Mesendoderm (in vitro differentiated cells): ENCODE data around the gene AOPEP.

Experiments used
- DNase-seq: peaks from one replicate; pipeline ENCODE4 v3.0.0; 2013
- H2AK5ac ChIP-seq: 2 replicates; pipeline ENCODE4 v1.6.1; 2013; ENCODE audit warnings: low read length, inconsistent platforms
- H2BK120ac ChIP-seq: 2 replicates; pipeline ENCODE4 v1.6.1; 2013; ENCODE audit warnings: low read depth, mild to moderate bottlenecking, low read length, moderate library complexity, mixed read lengths
- H2BK15ac ChIP-seq: replicated peaks from 2 replicates; pipeline ENCODE4 v1.6.1; 2013; ENCODE audit warnings: low read depth, mild to moderate bottlenecking, moderate library complexity
- H2BK5ac ChIP-seq: 2 replicates; pipeline ENCODE4 v1.6.1; 2013; ENCODE audit warnings: low read length, inconsistent platforms
- H3K18ac ChIP-seq: 2 replicates; pipeline ENCODE4 v1.6.1; 2013; ENCODE audit warnings: mild to moderate bottlenecking, low read length, mixed read lengths
- H3K23ac ChIP-seq: one replicate; pipeline ENCODE4 v1.6.1; 2013; ENCODE audit warnings: low read length
- H3K27ac ChIP-seq: 2 replicates; pipeline ENCODE4 v1.5.1; 2013; ENCODE audit warnings: low read depth, mild to moderate bottlenecking, inconsistent platforms, low read length, moderate library complexity
- H3K27me3 ChIP-seq: 2 replicates; pipeline ENCODE4 v1.6.1; 2013; ENCODE audit warnings: low read length, control low read depth, mild to moderate bottlenecking, inconsistent platforms; ENCODE audit not compliant: insufficient read depth, poor library complexity
- H3K36me3 ChIP-seq: 2 replicates; pipeline ENCODE4 v1.6.1; 2013; ENCODE audit warnings: low read length, inconsistent platforms; ENCODE audit not compliant: control insufficient read depth, insufficient read depth
- H3K4ac ChIP-seq: one replicate; pipeline ENCODE4 v1.6.1; 2013; ENCODE audit warnings: low read depth, mild to moderate bottlenecking, low read length, moderate library complexity
- H3K4me1 ChIP-seq: 2 replicates; pipeline ENCODE4 v1.6.1; 2013; ENCODE audit warnings: low read depth, low read length, inconsistent platforms; ENCODE audit not compliant: control insufficient read depth
- H3K4me2 ChIP-seq: 2 replicates; pipeline ENCODE4 v1.6.1; 2013; ENCODE audit warnings: low read length
- H3K4me3 ChIP-seq: 2 replicates; pipeline ENCODE4 v1.5.1; 2013; ENCODE audit warnings: mild to moderate bottlenecking, low read length
- H3K56ac ChIP-seq: one replicate; pipeline ENCODE4 v1.6.1; 2013; ENCODE audit warnings: low read length
- H3K79me1 ChIP-seq: 2 replicates; pipeline ENCODE4 v1.6.1; 2013; ENCODE audit warnings: low read length, inconsistent platforms
- H3K79me2 ChIP-seq: 2 replicates; pipeline ENCODE4 v1.6.1; 2013; ENCODE audit warnings: mild to moderate bottlenecking, low read length; ENCODE audit not compliant: control insufficient read depth, insufficient read depth
- H3K9ac ChIP-seq: 2 replicates; pipeline ENCODE4 v1.6.1; 2013; ENCODE audit warnings: low read length, inconsistent platforms
- H4K5ac ChIP-seq: one replicate; pipeline ENCODE4 v1.6.1; 2013; ENCODE audit warnings: low read length
- H4K8ac ChIP-seq: one replicate; pipeline ENCODE4 v1.6.1; 2013; ENCODE audit warnings: low read depth, mild to moderate bottlenecking, control low read depth, low read length, moderate library complexity
- WGBS: extraction: QIAGEN DNeasy Blood & Tissue Kit; methylation state at CpG from one replicate; pipeline ENCODE4 v1.1.7; 2013; ENCODE audit warnings: low lambda C conversion rate, missing lambda C conversion rate; ENCODE audit not compliant: insufficient coverage; ENCODE audit errors: extremely low coverage; 5-methylcytosine and 5-hydroxymethylcytosine counted together

Gene AOPEP

GRCh38 chr9:95010431-95010838 lies 283.9 kb downstream of the AOPEP start:
- no peaks in the 10 kb centered on the region for H3K4me1 ChIP-seq
- no peak overlapping the region for H3K18ac ChIP-seq
- H4K5ac ChIP-seq, result no peak overlapping the region
- H4K8ac ChIP-seq, result no peak overlapping the region
- no peak overlapping the region for H2AK5ac ChIP-seq
- no peak overlapping the region for H3K27ac ChIP-seq
- H3K4me2 ChIP-seq, result no peak overlapping the region
- H3K23ac ChIP-seq, result no peak overlapping the region
- H3K4me3 ChIP-seq, result no peak overlapping the region
- H3K79me1 ChIP-seq, result no peaks in the 10 kb centered on the region
- no peak overlapping the region for H3K4ac ChIP-seq
- H2BK120ac ChIP-seq, result no peak overlapping the region
- H3K36me3 ChIP-seq, result no peaks in the 10 kb centered on the region
- H3K27me3 ChIP-seq, result peaks cover under 1% of the 10 kb centered on the region
- no peaks in the 10 kb centered on the region for H3K79me2 ChIP-seq
- no peak overlapping the region for H2BK5ac ChIP-seq
- no peak overlapping the region for H3K56ac ChIP-seq
- no CpG with 5 or more reads among the region's 5 CpGs for WGBS
- no peak for DNase-seq
- no peak overlapping the region for H3K9ac ChIP-seq
- no peak overlapping the region for H2BK15ac ChIP-seq

GRCh38 chr9:95012035-95012708 lies 285.7 kb downstream of the AOPEP start:
- Histone ChIP-seq H2BK5ac (no peak overlapping the region), H3K4me1 (no peaks in the 10 kb centered on the region), H3K18ac (no peak overlapping the region), H4K8ac (no peak overlapping the region), H3K27me3 (no peaks in the 10 kb centered on the region), H2BK120ac (no peak overlapping the region), H3K23ac (no peak overlapping the region), H3K4me2 (no peak overlapping the region), H3K4ac (no peak overlapping the region), H3K36me3 (no peaks in the 10 kb centered on the region), H2AK5ac (no peak overlapping the region), H3K9ac (no peak overlapping the region), H3K4me3 (no peak overlapping the region), H3K79me2 (no peaks in the 10 kb centered on the region), H3K79me1 (no peaks in the 10 kb centered on the region), H2BK15ac (no peak overlapping the region), H4K5ac (no peak overlapping the region), H3K27ac (no peak overlapping the region), H3K56ac (no peak overlapping the region)
- no peak for DNase-seq
- WGBS, result no CpG with 5 or more reads among the region's 7 CpGs

GRCh38 chr9:95012902-95013301 lies 286.4 kb downstream of the AOPEP start:
- H3K27ac ChIP-seq, result no peak overlapping the region
- H3K4me3 ChIP-seq, result no peak overlapping the region
- WGBS, result no CpG with 5 or more reads among the region's 3 CpGs
- H3K79me2 ChIP-seq, result no peaks in the 10 kb centered on the region
- no peak overlapping the region for H2BK5ac ChIP-seq
- no peak overlapping the region for H4K5ac ChIP-seq
- no peaks in the 10 kb centered on the region for H3K36me3 ChIP-seq
- no peaks in the 10 kb centered on the region for H3K27me3 ChIP-seq
- H3K4ac ChIP-seq, result no peak overlapping the region
- no peak overlapping the region for H3K18ac ChIP-seq
- no peaks in the 10 kb centered on the region for H3K79me1 ChIP-seq
- no peak overlapping the region for H3K56ac ChIP-seq
- H2AK5ac ChIP-seq, result no peak overlapping the region
- H3K23ac ChIP-seq, result no peak overlapping the region
- no peaks in the 10 kb centered on the region for H3K4me1 ChIP-seq
- H3K4me2 ChIP-seq, result no peak overlapping the region
- no peak for DNase-seq
- no peak overlapping the region for H2BK120ac ChIP-seq
- no peak overlapping the region for H4K8ac ChIP-seq
- no peak overlapping the region for H3K9ac ChIP-seq
- no peak overlapping the region for H2BK15ac ChIP-seq

GRCh38 chr9:95014917-95015316 lies 288.4 kb downstream of the AOPEP start:
- no peak overlapping the region for H3K4me3 ChIP-seq
- no peak for DNase-seq
- H3K27ac ChIP-seq, result no peak overlapping the region
- no peak overlapping the region for H3K4ac ChIP-seq
- H2BK15ac ChIP-seq, result no peak overlapping the region
- no peaks in the 10 kb centered on the region for H3K36me3 ChIP-seq
- H3K27me3 ChIP-seq, result no peaks in the 10 kb centered on the region
- H2AK5ac ChIP-seq, result no peak overlapping the region
- no peak overlapping the region for H2BK5ac ChIP-seq
- H4K8ac ChIP-seq, result no peak overlapping the region
- H3K79me1 ChIP-seq, result no peaks in the 10 kb centered on the region
- H3K4me2 ChIP-seq, result no peak overlapping the region
- H4K5ac ChIP-seq, result no peak overlapping the region
- no peak overlapping the region for H3K23ac ChIP-seq
- no peaks in the 10 kb centered on the region for H3K79me2 ChIP-seq
- no peak overlapping the region for H2BK120ac ChIP-seq
- H3K56ac ChIP-seq, result no peak overlapping the region
- H3K9ac ChIP-seq, result no peak overlapping the region
- no CpG with 5 or more reads among the region's 2 CpGs for WGBS
- no peaks in the 10 kb centered on the region for H3K4me1 ChIP-seq
- H3K18ac ChIP-seq, result no peak overlapping the region

- no peak overlapping the region for H3K9ac ChIP-seq
- WGBS, result no CpG with 5 or more reads among the region's 4 CpGs
- H2BK120ac ChIP-seq, result no peak overlapping the region
- no peaks in the 10 kb centered on the region for H3K79me1 ChIP-seq
- H2BK5ac ChIP-seq, result no peak overlapping the region
- no peak overlapping the region for H2BK15ac ChIP-seq
- no peaks in the 10 kb centered on the region for H3K27me3 ChIP-seq
- no peak overlapping the region for H3K4me2 ChIP-seq
- H3K79me2 ChIP-seq, result no peaks in the 10 kb centered on the region
- no peak for DNase-seq
- H3K36me3 ChIP-seq, result no peaks in the 10 kb centered on the region
- H3K56ac ChIP-seq, result no peak overlapping the region
- no peak overlapping the region for H3K4me3 ChIP-seq
- no peak overlapping the region for H3K18ac ChIP-seq
- no peaks in the 10 kb centered on the region for H3K4me1 ChIP-seq
- no peak overlapping the region for H3K27ac ChIP-seq
- no peak overlapping the region for H2AK5ac ChIP-seq
- H3K4ac ChIP-seq, result no peak overlapping the region
- H4K5ac ChIP-seq, result no peak overlapping the region
- no peak overlapping the region for H4K8ac ChIP-seq
- H3K23ac ChIP-seq, result no peak overlapping the region
Observed at GRCh38 chr9:95015569-95015968, 289.1 kb downstream of the AOPEP start.

- no peaks in the 10 kb centered on the region for H3K79me1 ChIP-seq
- no peak overlapping the region for H3K4me3 ChIP-seq
- H2AK5ac ChIP-seq, result no peak overlapping the region
- no peak overlapping the region for H3K56ac ChIP-seq
- H3K27ac ChIP-seq, result no peak overlapping the region
- no peak overlapping the region for H2BK15ac ChIP-seq
- H4K8ac ChIP-seq, result no peak overlapping the region
- no peaks in the 10 kb centered on the region for H3K36me3 ChIP-seq
- no peak for DNase-seq
- no peaks in the 10 kb centered on the region for H3K79me2 ChIP-seq
- H3K4ac ChIP-seq, result no peak overlapping the region
- H3K4me2 ChIP-seq, result no peak overlapping the region
- no peak overlapping the region for H3K9ac ChIP-seq
- no peaks in the 10 kb centered on the region for H3K27me3 ChIP-seq
- H3K23ac ChIP-seq, result no peak overlapping the region
- H2BK120ac ChIP-seq, result no peak overlapping the region
- no peak overlapping the region for H3K18ac ChIP-seq
- no peak overlapping the region for H2BK5ac ChIP-seq
- H4K5ac ChIP-seq, result no peak overlapping the region
- WGBS, result no CpG with 5 or more reads among the region's 1 CpG
- no peaks in the 10 kb centered on the region for H3K4me1 ChIP-seq
Observed at GRCh38 chr9:95017062-95017461, 290.6 kb downstream of the AOPEP start.
